Thymus (tissue), 11 donors: ENCODE measurements around the gene BCORL1. TPM values are rescaled to one million over a fixed set of nuclear protein-coding genes. Genes with fewer than 3 reads are reported as not detected.

ENCODE experiments used
- DNase-seq, 9 donors: peaks; one replicate each; pipeline ENCODE4 v3.0.0-alpha.2; 2013; ENCODE audit warnings: low spot score in 9 of 9, low read depth in 6 of 9, missing footprints in 1 of 9
- H3K27ac ChIP-seq, 2 donors: one replicate each; pipeline ENCODE4 v1.5.1; 2013; ENCODE audit warnings: control low read depth in 1 of 2, low read depth in 1 of 2, low read length in 1 of 2, mild to moderate bottlenecking in 1 of 2, moderate library complexity in 1 of 2
- H3K27me3 ChIP-seq, 2 donors: one replicate each; pipeline ENCODE4 v1.5.1; 2013; ENCODE audit warnings: low read length in 1 of 2; ENCODE audit not compliant: control insufficient read depth in 2 of 2, insufficient read depth in 1 of 2
- H3K36me3 ChIP-seq, 2 donors: one replicate each; pipeline ENCODE4 v1.5.1; 2013; ENCODE audit warnings: low read length in 1 of 2, mild to moderate bottlenecking in 1 of 2, moderate library complexity in 1 of 2; ENCODE audit not compliant: control insufficient read depth in 2 of 2, insufficient read depth in 2 of 2
- H3K4me1 ChIP-seq, 2 donors: one replicate each; pipeline ENCODE4 v1.5.1; 2013; ENCODE audit warnings: low read length in 2 of 2; ENCODE audit not compliant: control insufficient read depth in 2 of 2, insufficient read depth in 2 of 2
- H3K4me3 ChIP-seq, 2 donors: one replicate each; pipeline ENCODE4 v1.5.1; 2013; ENCODE audit warnings: low read length in 2 of 2, control low read depth in 1 of 2, mild to moderate bottlenecking in 1 of 2
- H3K9me3 ChIP-seq, 2 donors: one replicate each; pipeline ENCODE4 v1.5.1; 2013; ENCODE audit warnings: low read length in 1 of 2, mild to moderate bottlenecking in 1 of 2; ENCODE audit not compliant: control insufficient read depth in 2 of 2, insufficient read depth in 1 of 2
- WGBS: extraction: QIAGEN DNeasy Blood & Tissue Kit; methylation state at CpG from one replicate; pipeline ENCODE4 v1.1.7; 2013; 5-methylcytosine and 5-hydroxymethylcytosine counted together
- polyA plus RNA-seq: library from polyadenylated mRNA; stranded (reverse); fragments of 200-250 nt; gene quantifications from one replicate; pipeline ENCODE4 v1.2.3, GENCODE V29; 2013
- total RNA-seq: library from RNA; stranded (reverse); fragments of 120-200 nt; gene quantifications from one replicate; pipeline ENCODE4 v1.2.4, GENCODE V29; 2013
- donor health status: healthy.

The BCORL1 gene
- total and polyA plus RNA-seq, 2 donors: 1.0 to 2.0 TPM

GRCh38 chrX:129980001-129980401, 2.4 kb upstream of the BCORL1 start:
- Histone ChIP-seq H3K36me3 (no peaks in the 10 kb centered on the region), H3K4me3 (no peak overlapping the region), H3K9me3 (no peaks in the 10 kb centered on the region), H3K27me3 (peaks cover 0 to 35% of the 10 kb centered on the region in 2 donors), H3K27ac (no peak overlapping the region), H3K4me1 (peaks cover 2 to 26% of the 10 kb centered on the region in 2 donors)
- peak in 1 of 9 donors; percentile 25 for DNase-seq
- 1% methylated on average over 24 of the region's 32 CpGs for WGBS

DNA sequence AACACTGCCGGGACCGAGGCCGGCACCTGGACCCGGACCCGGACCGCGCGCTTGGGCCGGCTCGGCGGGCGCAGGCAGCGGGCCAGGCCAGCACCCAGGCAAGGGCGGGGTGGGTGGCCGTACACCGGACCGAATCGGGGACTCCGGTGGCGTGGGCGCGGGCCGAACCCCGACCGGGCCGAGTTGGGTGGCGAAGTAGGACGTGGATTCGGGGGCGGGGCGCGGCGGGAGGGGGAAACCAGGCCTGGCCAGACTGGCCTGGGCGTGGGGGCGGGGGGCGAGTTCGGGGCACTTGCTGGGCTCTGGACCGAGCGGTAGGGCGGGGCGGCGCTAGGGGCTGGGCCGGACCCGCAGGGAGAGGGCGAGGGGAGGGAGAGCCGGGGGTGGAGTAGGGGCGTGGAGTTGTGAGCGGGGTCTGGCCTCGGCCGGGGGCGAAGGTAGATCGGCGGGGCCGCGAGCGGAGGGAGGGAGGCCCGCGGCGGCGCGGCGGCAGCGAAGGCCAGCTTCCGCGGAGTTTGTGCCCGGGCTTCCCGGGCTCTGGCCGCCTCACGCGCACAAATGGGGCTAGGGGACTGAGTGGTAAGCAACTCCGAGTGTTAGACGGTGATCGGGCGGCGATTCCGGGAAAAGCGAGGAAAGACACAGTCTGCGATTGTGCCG, 1.8 kb upstream of the BCORL1 start:
- no peaks in the 10 kb centered on the region for H3K9me3 ChIP-seq
- peak in 1 of 9 donors; percentile 18 for DNase-seq
- H3K4me3 ChIP-seq: peak overlapping the region in 1 of 2 donors; percentile 37
- H3K36me3 ChIP-seq: no peaks in the 10 kb centered on the region
- H3K27me3 ChIP-seq: peaks cover 0 to 35% of the 10 kb centered on the region in 2 donors
- H3K27ac ChIP-seq: no peak overlapping the region
- WGBS: under 1% methylated on average over 73 of the region's 79 CpGs
- peaks cover 2 to 26% of the 10 kb centered on the region in 2 donors for H3K4me1 ChIP-seq

DNA sequence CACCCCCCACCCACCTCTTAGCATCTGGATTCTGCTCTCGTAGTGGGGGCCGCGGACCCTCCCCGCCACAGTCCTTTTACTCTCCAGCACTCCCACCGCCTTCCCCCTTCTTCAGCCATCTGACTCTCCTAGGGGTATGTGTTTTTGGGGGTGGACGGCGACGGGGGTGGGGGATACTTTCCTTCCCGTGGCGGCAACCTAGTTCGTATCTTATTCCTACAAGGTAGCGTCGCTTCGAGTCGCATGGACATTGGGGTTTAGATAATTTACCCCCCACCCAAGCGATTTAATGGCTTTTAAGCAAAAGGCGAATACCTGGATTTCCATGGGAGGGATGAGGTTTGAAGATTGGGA, 1.3 kb upstream of the BCORL1 start:
- WGBS: under 1% methylated on average over 17 of the region's 17 CpGs
- Histone ChIP-seq H3K4me3 (peak overlapping the region in 1 of 2 donors; percentile 37), H3K36me3 (no peaks in the 10 kb centered on the region), H3K9me3 (no peaks in the 10 kb centered on the region), H3K27me3 (peaks cover 0 to 35% of the 10 kb centered on the region in 2 donors), H3K27ac (no peak overlapping the region), H3K4me1 (peaks cover 2 to 26% of the 10 kb centered on the region in 2 donors)
- peak in 1 of 9 donors; percentile 11 for DNase-seq

- under 1% methylated on average over 26 of the region's 29 CpGs for WGBS
- H3K4me1 ChIP-seq: peaks cover 2 to 26% of the 10 kb centered on the region in 2 donors
- no peaks in the 10 kb centered on the region for H3K36me3 ChIP-seq
- peaks cover 0 to 35% of the 10 kb centered on the region in 2 donors for H3K27me3 ChIP-seq
- H3K4me3 ChIP-seq: peak overlapping the region in 1 of 2 donors; percentile 37
- no peaks in the 10 kb centered on the region for H3K9me3 ChIP-seq
- H3K27ac ChIP-seq: no peak overlapping the region
- DNase-seq: peak in 1 of 9 donors; percentile 3
Measured at GRCh38 chrX:129981752-129982299, 609 bp upstream of the BCORL1 start.

- peaks cover 2 to 26% of the 10 kb centered on the region in 2 donors for H3K4me1 ChIP-seq
- H3K27ac ChIP-seq: no peak overlapping the region
- no peaks in the 10 kb centered on the region for H3K9me3 ChIP-seq
- H3K27me3 ChIP-seq: peaks cover 0 to 35% of the 10 kb centered on the region in 2 donors
- no peaks in the 10 kb centered on the region for H3K36me3 ChIP-seq
- no peak overlapping the region for H3K4me3 ChIP-seq
- WGBS: 0% methylated on average over 43 of the region's 48 CpGs
- peak in 1 of 9 donors; percentile 19 for DNase-seq
Measured at GRCh38 chrX:129983575-129984110, 1.2 kb downstream of the BCORL1 start.

GRCh38 chrX:129984111-129984958, 1.9 kb downstream of the BCORL1 start:
- Histone ChIP-seq H3K36me3 (no peaks in the 10 kb centered on the region), H3K9me3 (no peaks in the 10 kb centered on the region), H3K27ac (no peak overlapping the region), H3K4me3 (peak overlapping the region in 1 of 2 donors; percentile 47), H3K4me1 (peaks cover 2 to 24% of the 10 kb centered on the region in 2 donors), H3K27me3 (peaks cover 0 to 31% of the 10 kb centered on the region in 2 donors)
- 4% methylated on average over 51 of the region's 81 CpGs for WGBS
- DNase-seq: peak in 2 of 9 donors; percentile 13 to 37

GRCh38 chrX:129987871-129988270, 5.4 kb downstream of the BCORL1 start:
- DNase-seq: no peak
- peaks cover 0 to 6% of the 10 kb centered on the region in 2 donors for H3K4me1 ChIP-seq
- no peak overlapping the region for H3K27ac ChIP-seq
- H3K4me3 ChIP-seq: no peak overlapping the region
- peaks cover 0 to 4% of the 10 kb centered on the region in 2 donors for H3K27me3 ChIP-seq
- no peaks in the 10 kb centered on the region for H3K9me3 ChIP-seq
- 91% methylated on average over 3 of the region's 3 CpGs for WGBS
- no peaks in the 10 kb centered on the region for H3K36me3 ChIP-seq

DNA sequence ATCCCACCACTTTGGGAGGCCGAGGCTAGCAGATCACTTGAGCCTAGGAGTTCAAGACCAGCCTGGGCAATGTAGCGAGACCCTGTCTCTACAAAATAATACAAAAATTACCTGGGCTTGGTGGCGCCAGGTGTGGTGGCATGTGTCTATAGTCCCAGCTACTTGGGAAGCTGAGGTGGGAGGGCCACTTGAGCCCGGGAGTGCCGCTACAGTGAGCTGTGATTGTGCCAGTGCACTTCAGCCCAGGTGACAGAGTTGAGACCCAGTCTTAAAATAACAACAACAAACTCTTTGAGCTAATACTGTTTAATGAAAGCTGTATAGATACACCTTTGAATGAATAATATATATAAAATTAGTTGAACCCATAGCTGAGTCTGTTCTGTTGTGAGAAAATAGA, 9.7 kb downstream of the BCORL1 start:
- no peaks in the 10 kb centered on the region for H3K9me3 ChIP-seq
- WGBS: 98% methylated on average over 5 of the region's 5 CpGs

More for the DNA sequence above, 9.7 kb downstream of the BCORL1 start:
- H3K27ac ChIP-seq: no peak overlapping the region
- no peaks in the 10 kb centered on the region for H3K36me3 ChIP-seq
- H3K27me3 ChIP-seq: no peaks in the 10 kb centered on the region
- H3K4me3 ChIP-seq: no peak overlapping the region
- no peaks in the 10 kb centered on the region for H3K4me1 ChIP-seq
- no peak for DNase-seq
